K562 (cell line): ENCODE measurements around the gene PCDHA3. TPM values are rescaled to one million over a fixed set of nuclear protein-coding genes. Genes with fewer than 3 reads are reported as not detected.
"Not testable (repeated sequence)": the region's sequence is repeated elsewhere in the genome, so short reads cannot be mapped to it uniquely, and the experiment has no call there.

Experiments
- ATAC-seq: fragments of 200-7000 bp; cut with Tn5 transposase; 3 replicates; pipeline ENCODE4 v1.9.1; 2020; ENCODE audit warnings: moderate library complexity
- BruUV-seq: library from RNA; stranded (reverse); fragments of 400-500 nt; replicated peaks from 2 replicates; lab custom pipeline; 2021; lab: Mats Ljungman, UMichigan
- CTCF ChIA-PET: fragments of 300-600 bp; formaldehyde crosslinking; extraction: SDS; loops from one replicate; lab custom pipeline; 2021; ENCODE audit warnings: low intra/inter-chr PET ratio; lab: Yijun Ruan, JAX
- POLR2A ChIA-PET: fragments of 300-600, 350-650 bp; sonication (Branson Sonifier 250); formaldehyde crosslinking; extraction: SDS; loops from one replicate; lab custom pipeline; 2021; ENCODE audit warnings: antibody characterized with exemption, inconsistent platforms; lab: Yijun Ruan, JAX
- DNase-seq, 4 experiments: peaks; one replicate each; pipeline versions ENCODE4 v3.0.0 to v3.0.0-alpha.2; 2011 to 2018; ENCODE audit warnings: low spot score in 3 of 4, mixed read lengths in 3 of 4; ENCODE audit errors: extremely low read depth in 1 of 4
- FAIRE-seq: peaks from 2 replicates; lab custom pipeline; 2011; peaks lifted over from hg19 to GRCh38; lab: Jason Lieb, UNC
- H2AFZ ChIP-seq: 2 replicates; pipeline ENCODE4 v1.6.0; 2011; ENCODE audit warnings: low read depth, low read length, control low read depth, inconsistent platforms
- H3K27ac ChIP-seq: fragments of 200-600 bp; 3 replicates; pipeline ENCODE4 v1.8.0; 2011; ENCODE audit warnings: low read depth, mild to moderate bottlenecking, control low read depth, inconsistent platforms, low read length, moderate library complexity, mixed read lengths; ENCODE audit errors: extremely low read depth
- H3K27me3 ChIP-seq, 2 experiments: fragments of 300-600 bp in 1 of 2; 2 replicates in 1 of 2; 3 replicates in 1 of 2; pipeline versions ENCODE4 v1.6.0 to v1.8.0; 2011; ENCODE audit warnings: inconsistent platforms in 2 of 2, low read length in 2 of 2, mild to moderate bottlenecking in 1 of 2, mixed read lengths in 1 of 2, moderate library complexity in 1 of 2; ENCODE audit not compliant: control insufficient read depth in 2 of 2, insufficient read depth in 2 of 2
- H3K36me3 ChIP-seq: fragments of 300-600 bp; 3 replicates; pipeline ENCODE4 v1.8.0; 2011; ENCODE audit warnings: mild to moderate bottlenecking, low read length, inconsistent platforms; ENCODE audit not compliant: control insufficient read depth, insufficient read depth
- H3K4me1 ChIP-seq, 2 experiments: fragments of 200-600 bp in 1 of 2; replicated peaks in 1 of 2; 2 replicates in 1 of 2; 3 replicates in 1 of 2; pipeline versions ENCODE4 v1.5.1 to v1.8.0; 2011; ENCODE audit warnings: inconsistent platforms in 2 of 2, low read length in 2 of 2, mild to moderate bottlenecking in 1 of 2, mixed read lengths in 1 of 2, moderate library complexity in 1 of 2; ENCODE audit not compliant: control insufficient read depth in 2 of 2, insufficient read depth in 2 of 2
- H3K4me2 ChIP-seq: 2 replicates; pipeline ENCODE4 v1.6.1; 2011; ENCODE audit warnings: low read length, control low read depth, inconsistent platforms, mixed read lengths; ENCODE audit not compliant: insufficient read depth
- H3K4me3 ChIP-seq: fragments of 200-600 bp; sonication (generic), shearing (Covaris generic); 2 replicates; pipeline ENCODE4 v1.5.1; 2016; ENCODE audit warnings: control low read depth, inconsistent platforms
- H3K79me2 ChIP-seq: fragments of 200-600 bp; 3 replicates; pipeline ENCODE4 v1.8.0; 2011; ENCODE audit warnings: low read length, inconsistent platforms; ENCODE audit not compliant: control insufficient read depth, insufficient read depth
- H3K9ac ChIP-seq, 2 experiments: 2 replicates each; pipeline versions ENCODE4 v1.6.0 to v1.6.1; 2011; ENCODE audit warnings: low read depth in 2 of 2, low read length in 2 of 2, control low read depth in 1 of 2, inconsistent platforms in 1 of 2, mild to moderate bottlenecking in 1 of 2, mixed read lengths in 1 of 2; ENCODE audit not compliant: insufficient read depth in 1 of 2
- H3K9me1 ChIP-seq: one replicate; pipeline ENCODE4 v1.6.0; 2011; ENCODE audit warnings: inconsistent platforms, mild to moderate bottlenecking, low read length, moderate library complexity; ENCODE audit not compliant: control insufficient read depth, insufficient read depth
- H3K9me3 ChIP-seq: replicated peaks from 2 replicates; pipeline ENCODE4 v1.5.1; 2011; ENCODE audit warnings: low read depth, low read length, inconsistent platforms; ENCODE audit not compliant: control insufficient read depth, insufficient read depth
- H4K20me1 ChIP-seq: replicated peaks from 2 replicates; pipeline ENCODE4 v1.6.1; 2011; ENCODE audit warnings: low read length, inconsistent platforms, mixed read lengths; ENCODE audit not compliant: control insufficient read depth, insufficient read depth
- RAD21 ChIP-seq, 2 experiments: fragments of 250-450 bp in 1 of 2; fragments of 450-650 bp in 1 of 2; sonication (Bioruptor Pico) in 1 of 2; formaldehyde crosslinking in 1 of 2; IDR thresholded peaks in 1 of 2; conservative IDR thresholded peaks in 1 of 2; 2 replicates each; pipeline versions ENCODE4 v1.4.0 to v1.8.0; 2020 to 2022; ENCODE audit warnings: mild to moderate bottlenecking in 2 of 2, moderate library complexity in 1 of 2
- TAF15 ChIP-seq: fragments of 200-400 bp; formaldehyde crosslinking; IDR thresholded peaks from 2 replicates; pipeline ENCODE4 v1.6.1; 2017; ENCODE audit warnings: mild to moderate bottlenecking, low read depth, low read length, moderate library complexity
- WGBS: fragments of 100-300 bp; shearing (Covaris generic); methylation state at CpG from one replicate; pipeline ENCODE4 v1.1.6; 2016; ENCODE audit warnings: low coverage, mixed read lengths; ENCODE audit not compliant: insufficient coverage; ENCODE audit errors: missing lambda C conversion rate; 5-methylcytosine and 5-hydroxymethylcytosine counted together
- in situ Hi-C: fragments of 300-500 bp; cut with MboI; formaldehyde crosslinking; loops from 4 replicates; pipeline ENCODE4 v1.15.0; 2018; ENCODE audit warnings: inconsistent platforms, mixed read lengths
- intact Hi-C: fragments of 100-400 bp; cut with micrococcal nuclease; formaldehyde crosslinking; loops from 2 replicates; pipeline ENCODE4 v1.14.2; 2022
- polyA plus RNA-seq, 8 experiments: library from polyadenylated mRNA; depleted of rRNA in 4 of 8; stranded (reverse) in 5 of 8; unstranded in 3 of 8; fragments of >200 nt; fragmentation: Nextera tagmentation in 2 of 8; fragmentation: Illumina TruSeq in 1 of 8; extraction: Ambion mirVana in 2 of 8; extraction: Trizol in 1 of 8; gene quantifications; 2 replicates each; pipeline versions ENCODE4 v1.2.1 to v1.2.3, GENCODE V29; 2011 to 2014; ENCODE audit warnings: inconsistent platforms in 1 of 8, missing spikeins in 1 of 8
- total RNA-seq, 7 experiments: library from RNA; depleted of rRNA in 6 of 7; stranded (reverse); fragments of >200 nt in 6 of 7; fragmentation: Illumina TruSeq in 2 of 7; extraction: Trizol in 2 of 7; gene quantifications; 2 replicates each; pipeline versions ENCODE4 v1.2.1 to v1.2.3, GENCODE V29; 2011 to 2021; ENCODE audit warnings: low replicate concordance in 1 of 7
- TF ChIP-seq, protein P1 (sequence below), 3 experiments: IDR thresholded peaks in 2 of 3; conservative IDR thresholded peaks in 1 of 3; 2 replicates each; pipeline ENCODE4 v1.5.1; 2011 to 2012; ENCODE audit warnings: low read length in 3 of 3, mild to moderate bottlenecking in 3 of 3, control low read depth in 2 of 3, improper control_type of control experiment in 1 of 3, inconsistent platforms in 1 of 3, low read depth in 1 of 3, mixed read lengths in 1 of 3, moderate library complexity in 1 of 3; ENCODE audit not compliant: insufficient read depth in 2 of 3

Gene PCDHA3
- total and polyA plus RNA-seq, 9 of the 15 experiments (the other 6 are each of a cell fraction or from before 2014, with no cell fraction given) = not detected

DNA sequence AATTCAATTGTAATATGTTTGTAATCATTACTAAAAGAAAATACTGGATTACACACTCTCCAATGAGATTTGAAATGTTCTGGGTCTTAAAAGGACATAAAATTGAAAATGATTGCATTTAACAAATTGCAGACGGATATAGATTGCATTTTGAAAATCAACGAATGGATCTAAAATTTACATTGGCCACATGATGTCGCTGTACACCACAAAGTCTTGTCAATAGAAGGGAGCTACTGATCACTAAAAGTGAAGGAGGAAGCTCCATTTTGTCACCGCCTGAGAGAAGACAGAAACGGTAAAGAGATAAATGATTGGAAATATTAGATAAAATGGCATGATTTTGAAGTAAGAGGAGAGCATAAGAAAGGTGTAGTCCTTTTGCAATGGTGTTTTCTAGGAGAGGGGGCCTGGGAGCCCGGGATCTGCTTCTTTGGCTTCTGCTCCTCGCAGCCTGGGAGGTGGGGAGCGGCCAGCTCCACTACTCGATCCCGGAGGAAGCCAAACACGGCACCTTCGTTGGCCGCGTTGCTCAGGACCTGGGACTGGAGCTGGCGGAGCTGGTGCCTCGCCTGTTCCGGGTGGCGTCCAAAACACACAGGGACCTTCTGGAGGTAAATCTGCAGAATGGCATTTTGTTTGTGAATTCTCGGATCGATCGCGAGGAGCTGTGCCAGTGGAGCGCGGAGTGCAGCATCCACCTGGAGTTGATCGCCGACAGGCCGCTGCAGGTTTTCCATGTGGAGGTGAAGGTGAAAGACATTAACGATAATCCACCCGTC, 14.8 kb upstream of the PCDHA3 start, which contains the start of gene PCDHA1:
Gene PCDHA1 (plus strand): TSS at position 236 of the 782 bp plus-strand sequence.
- no TSS peak for BruUV-seq
- Histone ChIP-seq H3K27ac (no peak within 1 kb of the TSS), H3K4me1 (peaks cover 0 to 2% of the 10 kb centered on the region in 2 experiments; a peak in 1 of 5 replicates), H3K4me3 (no peak within 1 kb of the TSS), H4K20me1 (no peaks in the 10 kb centered on the region), H3K9me1 (no peaks in the 10 kb centered on the region), H3K4me2 (no peak within 1 kb of the TSS), H3K27me3 (peaks cover 0 to 4% of the 10 kb centered on the region in 2 experiments; a peak in 1 of 5 replicates), H3K79me2 (no peaks in the 10 kb centered on the region), H3K9ac (no peak within 1 kb of the TSS), H3K9me3 (no peaks in the 10 kb centered on the region), H2AFZ (no peak within 1 kb of the TSS), H3K36me3 (no peaks in the 10 kb centered on the region)
- intact Hi-C loops = loop anchor here (1.0 kb wide), 1 partner anchor 255 kb away; no protein-coding TSS in a partner anchor
- ChIA-PET POLR2A (interaction anchor here (0.8 kb wide), 1 partner anchor 246 kb away, joined by 3 read pairs; no protein-coding TSS in a partner anchor), CTCF (no interaction called here)
- no peak for ATAC-seq
- in situ Hi-C loops = no loop called here
- no peak for FAIRE-seq
- TF ChIP-seq, protein P1, sequence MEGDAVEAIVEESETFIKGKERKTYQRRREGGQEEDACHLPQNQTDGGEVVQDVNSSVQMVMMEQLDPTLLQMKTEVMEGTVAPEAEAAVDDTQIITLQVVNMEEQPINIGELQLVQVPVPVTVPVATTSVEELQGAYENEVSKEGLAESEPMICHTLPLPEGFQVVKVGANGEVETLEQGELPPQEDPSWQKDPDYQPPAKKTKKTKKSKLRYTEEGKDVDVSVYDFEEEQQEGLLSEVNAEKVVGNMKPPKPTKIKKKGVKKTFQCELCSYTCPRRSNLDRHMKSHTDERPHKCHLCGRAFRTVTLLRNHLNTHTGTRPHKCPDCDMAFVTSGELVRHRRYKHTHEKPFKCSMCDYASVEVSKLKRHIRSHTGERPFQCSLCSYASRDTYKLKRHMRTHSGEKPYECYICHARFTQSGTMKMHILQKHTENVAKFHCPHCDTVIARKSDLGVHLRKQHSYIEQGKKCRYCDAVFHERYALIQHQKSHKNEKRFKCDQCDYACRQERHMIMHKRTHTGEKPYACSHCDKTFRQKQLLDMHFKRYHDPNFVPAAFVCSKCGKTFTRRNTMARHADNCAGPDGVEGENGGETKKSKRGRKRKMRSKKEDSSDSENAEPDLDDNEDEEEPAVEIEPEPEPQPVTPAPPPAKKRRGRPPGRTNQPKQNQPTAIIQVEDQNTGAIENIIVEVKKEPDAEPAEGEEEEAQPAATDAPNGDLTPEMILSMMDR (IDR thresholded peaks at IDR 0.05 in 2 of 3, conservative IDR thresholded peaks at IDR 0.05 in 1 of 3; ENCODE audit: insufficient read depth in 2 of 3, low read depth in 1 of 3, low read length in 3 of 3) = peak; percentile 16 to 36 (median 25); a peak in 3 of 6 replicates
- TF ChIP-seq TAF15 (no peak), RAD21 (CRISPR knock-in tag; conservative IDR thresholded peaks at IDR 0.05 in 1 of 2, IDR thresholded peaks at IDR 0.05 in 1 of 2) (peak in 1 of 2 experiments; percentile 33; a peak in 2 of 4 replicates)
- 7% methylated on average over 29 of the region's 29 CpGs for WGBS
- DNase-seq = peak in 3 of 4 experiments; percentile 9 to 16 (median 11)

DNA sequence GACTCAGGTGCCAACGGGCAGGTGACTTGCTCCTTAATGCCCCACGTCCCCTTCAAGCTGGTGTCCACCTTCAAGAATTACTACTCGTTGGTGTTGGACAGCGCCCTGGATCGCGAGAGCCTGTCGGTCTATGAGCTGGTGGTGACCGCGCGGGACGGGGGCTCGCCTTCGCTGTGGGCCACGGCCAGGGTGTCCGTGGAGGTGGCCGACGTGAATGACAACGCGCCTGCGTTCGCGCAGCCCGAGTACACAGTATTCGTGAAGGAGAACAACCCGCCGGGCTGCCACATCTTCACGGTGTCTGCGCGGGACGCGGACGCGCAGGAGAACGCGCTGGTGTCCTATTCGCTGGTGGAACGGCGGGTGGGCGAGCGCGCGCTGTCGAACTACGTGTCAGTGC, 13.4 kb upstream of the PCDHA3 start:
- CTCF ChIA-PET, H3K79me2 ChIP-seq, H4K20me1 ChIP-seq, H3K27ac ChIP-seq, H3K4me1 ChIP-seq, H3K36me3 ChIP-seq, intact Hi-C loops, in situ Hi-C loops, H3K9me3 ChIP-seq, ATAC-seq, H3K27me3 ChIP-seq, H3K9me1 ChIP-seq, H3K4me2 ChIP-seq, H3K9ac ChIP-seq, DNase-seq, BruUV-seq, H3K4me3 ChIP-seq, POLR2A ChIA-PET, FAIRE-seq, H2AFZ ChIP-seq: not testable (repeated sequence)
- WGBS = 51% methylated on average over 31 of the region's 44 CpGs
